Cardiac fibroblast (primary cell): ENCODE data around the gene VPS4A.

Experiments used
- DNase-seq, 2 donors: peaks; one replicate each; pipeline versions ENCODE4 v3.0.0 to v3.0.0-alpha.2; 2010; ENCODE audit warnings: low read depth in 2 of 2
- H3K4me3 ChIP-seq, 2 donors: replicated peaks in 1 of 2; 1 replicate in 1 of 2; 2 replicates in 1 of 2; pipeline ENCODE4 v1.5.1; 2011; ENCODE audit warnings: low read depth in 2 of 2, low read length in 2 of 2, mild to moderate bottlenecking in 2 of 2, moderate library complexity in 1 of 2
- TF ChIP-seq, protein P1 (sequence below): IDR thresholded peaks from one replicate; pipeline ENCODE4 v1.5.1; 2011; ENCODE audit warnings: low read depth, mild to moderate bottlenecking, low read length, inconsistent platforms

Gene VPS4A

GRCh38 chr16:69310653-69311532 lies at the start of gene VPS4A:
VPS4A (plus strand) TSS chr16:69311350; CDS start chr16:69311512, 162 bp downstream.
- H3K4me3 ChIP-seq = peak within 1 kb of the TSS; percentile 81 to 86
- TF ChIP-seq, protein P1, sequence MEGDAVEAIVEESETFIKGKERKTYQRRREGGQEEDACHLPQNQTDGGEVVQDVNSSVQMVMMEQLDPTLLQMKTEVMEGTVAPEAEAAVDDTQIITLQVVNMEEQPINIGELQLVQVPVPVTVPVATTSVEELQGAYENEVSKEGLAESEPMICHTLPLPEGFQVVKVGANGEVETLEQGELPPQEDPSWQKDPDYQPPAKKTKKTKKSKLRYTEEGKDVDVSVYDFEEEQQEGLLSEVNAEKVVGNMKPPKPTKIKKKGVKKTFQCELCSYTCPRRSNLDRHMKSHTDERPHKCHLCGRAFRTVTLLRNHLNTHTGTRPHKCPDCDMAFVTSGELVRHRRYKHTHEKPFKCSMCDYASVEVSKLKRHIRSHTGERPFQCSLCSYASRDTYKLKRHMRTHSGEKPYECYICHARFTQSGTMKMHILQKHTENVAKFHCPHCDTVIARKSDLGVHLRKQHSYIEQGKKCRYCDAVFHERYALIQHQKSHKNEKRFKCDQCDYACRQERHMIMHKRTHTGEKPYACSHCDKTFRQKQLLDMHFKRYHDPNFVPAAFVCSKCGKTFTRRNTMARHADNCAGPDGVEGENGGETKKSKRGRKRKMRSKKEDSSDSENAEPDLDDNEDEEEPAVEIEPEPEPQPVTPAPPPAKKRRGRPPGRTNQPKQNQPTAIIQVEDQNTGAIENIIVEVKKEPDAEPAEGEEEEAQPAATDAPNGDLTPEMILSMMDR = peak; percentile 77

GRCh38 chr16:69266334-69267063 lies 44.7 kb upstream of the VPS4A start:
- no peak for DNase-seq
- H3K4me3 ChIP-seq = no peak overlapping the region
- TF ChIP-seq, protein P1 = no peak

More at GRCh38 chr16:69310653-69311532, at the start of gene VPS4A:
- DNase-seq = peak; percentile 96 to 98

DNA sequence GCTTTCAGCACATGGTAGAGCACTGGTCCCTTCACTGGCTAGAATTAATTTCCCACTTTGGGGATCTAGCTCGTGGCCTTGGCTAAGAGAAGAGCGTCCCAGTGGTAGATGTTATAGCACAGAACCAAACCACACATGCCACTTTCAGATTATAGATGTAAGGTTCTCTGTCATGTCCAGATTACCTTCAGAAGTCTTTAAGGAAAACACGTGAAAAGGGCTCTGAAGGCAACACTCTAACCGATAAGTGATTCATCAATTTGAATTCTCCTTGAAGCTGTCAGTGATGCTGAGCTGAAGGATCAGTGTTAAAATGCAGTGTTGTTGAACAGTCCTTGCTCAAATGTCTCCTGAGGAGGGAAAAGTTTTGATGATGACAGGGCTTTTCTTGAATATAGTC lies 43.5 kb upstream of the VPS4A start:
- DNase-seq = no peak
- H3K4me3 ChIP-seq = no peak overlapping the region
- TF ChIP-seq, protein P1 = no peak

GRCh38 chr16:69270395-69270794 lies 40.8 kb upstream of the VPS4A start:
- H3K4me3 ChIP-seq = no peak overlapping the region
- peak; percentile 20 to 43 for DNase-seq
- TF ChIP-seq, protein P1 = no peak

DNA sequence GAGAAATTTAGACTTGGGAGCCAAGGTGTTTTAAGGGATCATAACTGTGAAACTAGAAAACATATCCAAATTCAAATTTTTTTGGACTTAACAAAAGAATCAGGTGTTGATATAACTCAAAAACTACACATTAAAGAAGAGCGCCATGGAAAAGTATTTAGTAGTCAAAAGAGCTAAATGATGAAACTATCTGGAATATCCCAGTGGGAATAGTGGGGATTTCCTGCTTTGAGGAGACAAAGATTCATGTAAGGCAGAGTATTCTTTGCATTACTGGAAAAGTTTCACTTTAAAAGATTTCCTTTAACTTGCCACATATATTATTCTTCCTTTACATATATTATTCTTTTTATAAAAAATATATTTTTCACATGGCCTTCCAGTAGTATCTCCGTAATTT lies 40.3 kb upstream of the VPS4A start:
- TF ChIP-seq, protein P1 = no peak
- DNase-seq = peak; percentile 25 to 63
- no peak overlapping the region for H3K4me3 ChIP-seq

DNA sequence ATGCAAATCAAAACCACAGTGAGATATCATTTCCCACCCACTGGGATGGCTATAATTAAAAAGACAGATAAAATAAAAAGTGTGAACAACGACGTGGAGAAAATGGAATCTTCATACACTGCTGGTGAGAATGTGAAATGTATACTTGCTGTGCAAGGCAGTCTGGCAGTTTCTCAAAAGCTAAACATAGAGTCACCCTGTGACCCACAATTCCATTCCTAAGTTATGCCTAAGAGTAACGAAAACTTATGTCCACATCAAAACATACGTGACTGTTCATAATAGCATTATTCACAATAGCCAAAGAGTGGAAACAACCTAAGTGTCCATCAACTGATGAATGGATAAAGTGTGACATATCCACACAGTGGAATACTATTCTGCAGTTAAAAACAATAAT lies 38.1 kb upstream of the VPS4A start:
- DNase-seq = peak; percentile 85 to 91
- no peak overlapping the region for H3K4me3 ChIP-seq
- TF ChIP-seq, protein P1 = no peak
